DMS53 treated with DMSO at 0.1 percent for 48 hours (cell line): ENCODE results near the gene PDZRN3.
A peak's percentile ranks its signal among the peaks of the same experiment; 100 is the strongest.

Experiments used
- DNase-seq: peaks from one replicate; lab custom pipeline; 2025; ENCODE audit not compliant: unreplicated experiment; lab: John Stamatoyannopoulos, UW

Gene PDZRN3

DNA sequence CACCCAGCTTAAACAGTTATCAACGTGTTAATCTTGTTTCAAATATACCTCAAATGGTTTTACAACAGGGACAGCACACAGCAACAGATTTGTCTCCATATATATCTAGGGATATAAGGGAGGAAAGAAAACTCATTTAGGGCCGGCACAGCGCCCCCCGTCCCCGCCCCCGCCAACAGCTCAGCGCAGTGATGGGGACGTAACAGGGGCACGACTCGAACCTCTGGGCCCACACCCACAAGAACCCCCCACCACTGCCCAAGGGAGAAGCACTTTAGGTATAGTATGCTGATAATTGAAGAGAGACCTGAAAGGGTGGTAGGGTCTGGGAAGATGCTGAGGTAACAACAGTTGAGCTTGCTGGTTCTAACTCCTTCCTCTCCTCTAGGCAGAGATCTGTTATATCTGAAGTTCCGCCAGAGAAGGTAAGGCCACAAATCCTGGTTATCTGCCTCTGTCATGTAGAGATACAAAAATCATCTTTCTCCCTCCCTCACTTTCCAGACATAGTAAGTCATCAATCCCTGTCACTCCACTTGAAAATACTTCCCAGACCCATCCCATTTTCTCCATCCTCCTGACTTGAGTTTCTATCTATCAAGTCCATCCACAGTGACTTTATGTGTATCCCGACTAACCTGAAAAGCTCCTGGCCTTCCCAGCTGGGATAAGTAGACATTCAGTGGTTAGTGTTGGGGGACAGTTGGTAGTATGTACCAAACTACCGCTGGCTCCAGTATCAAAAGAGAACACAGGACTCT lies 126.9 kb downstream of the PDZRN3 start:
- DNase-seq, result no peak

DNA sequence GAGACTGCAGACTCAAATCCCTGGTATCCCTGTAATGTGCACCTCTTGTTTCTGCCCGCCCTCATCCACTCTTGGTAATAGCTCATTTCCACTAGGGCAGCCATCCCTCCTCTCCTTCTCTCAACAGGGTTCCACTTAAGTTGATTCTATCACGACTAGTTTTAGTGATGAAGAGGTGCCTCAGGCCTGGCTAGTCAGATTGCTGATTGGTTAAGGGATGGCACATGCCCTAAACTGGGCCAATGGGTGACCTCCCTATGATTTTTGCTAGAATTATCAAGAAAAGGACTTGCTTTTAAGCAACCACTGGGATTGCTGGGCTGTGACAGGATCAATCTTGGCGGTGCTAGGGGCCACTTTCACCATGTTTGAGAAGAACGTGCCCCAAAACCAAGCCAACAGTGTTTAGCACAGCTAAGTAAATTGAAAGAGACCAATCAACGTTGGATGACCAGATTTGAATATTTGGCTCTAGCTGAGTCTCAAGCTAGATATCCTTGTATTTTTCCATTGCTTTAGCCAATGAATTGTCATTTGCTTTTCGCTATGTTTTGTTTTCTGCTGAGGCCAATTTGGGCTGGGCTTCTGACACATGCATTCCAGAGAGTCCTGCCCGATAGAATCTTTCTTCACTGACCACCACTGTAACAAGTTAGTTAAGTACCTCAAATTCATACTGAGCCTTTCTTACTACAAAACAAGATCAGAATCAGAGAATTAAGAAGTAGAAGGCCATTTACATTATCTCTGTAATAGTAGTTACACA lies 131.0 kb downstream of the PDZRN3 start:
- no peak for DNase-seq

DNA sequence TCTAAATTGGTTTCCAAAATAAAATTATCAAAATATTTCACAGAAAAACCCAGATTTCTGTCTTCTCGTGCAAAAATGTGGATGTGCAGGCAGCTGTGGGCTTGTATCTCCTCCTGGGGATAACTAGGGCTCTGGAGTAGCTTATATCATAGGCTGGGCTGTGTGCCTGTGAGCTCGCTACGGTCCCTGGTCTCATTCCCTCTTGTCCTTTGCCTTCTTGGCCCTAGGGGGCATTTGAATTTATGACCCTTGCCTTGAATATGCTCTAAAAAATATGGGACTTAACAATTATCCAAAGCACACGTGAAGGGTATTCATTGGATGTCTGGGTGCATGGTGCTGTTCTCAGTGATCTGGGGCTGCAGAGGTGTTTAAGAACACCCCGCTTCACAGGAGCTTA lies 132.6 kb downstream of the PDZRN3 start:
- no peak for DNase-seq

DNA sequence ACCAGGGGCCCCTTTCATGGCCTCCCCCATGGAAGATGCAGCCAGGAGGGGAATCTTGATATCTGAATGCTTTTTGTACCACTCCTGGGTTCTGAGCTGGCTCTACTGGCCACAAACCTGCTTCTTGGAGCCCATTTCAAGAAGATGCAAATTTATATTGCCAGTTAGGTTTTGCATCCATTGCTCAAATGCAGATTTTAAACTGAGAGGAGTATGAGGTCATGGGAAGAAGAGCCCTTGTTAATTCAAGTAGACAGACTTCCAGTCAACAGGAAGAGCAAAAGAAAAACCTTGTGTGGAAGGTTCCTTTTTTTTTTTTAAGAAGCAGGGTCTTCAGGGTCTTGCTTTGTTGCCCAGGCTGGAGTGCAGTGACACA lies 133.5 kb downstream of the PDZRN3 start:
- no peak for DNase-seq

DNA sequence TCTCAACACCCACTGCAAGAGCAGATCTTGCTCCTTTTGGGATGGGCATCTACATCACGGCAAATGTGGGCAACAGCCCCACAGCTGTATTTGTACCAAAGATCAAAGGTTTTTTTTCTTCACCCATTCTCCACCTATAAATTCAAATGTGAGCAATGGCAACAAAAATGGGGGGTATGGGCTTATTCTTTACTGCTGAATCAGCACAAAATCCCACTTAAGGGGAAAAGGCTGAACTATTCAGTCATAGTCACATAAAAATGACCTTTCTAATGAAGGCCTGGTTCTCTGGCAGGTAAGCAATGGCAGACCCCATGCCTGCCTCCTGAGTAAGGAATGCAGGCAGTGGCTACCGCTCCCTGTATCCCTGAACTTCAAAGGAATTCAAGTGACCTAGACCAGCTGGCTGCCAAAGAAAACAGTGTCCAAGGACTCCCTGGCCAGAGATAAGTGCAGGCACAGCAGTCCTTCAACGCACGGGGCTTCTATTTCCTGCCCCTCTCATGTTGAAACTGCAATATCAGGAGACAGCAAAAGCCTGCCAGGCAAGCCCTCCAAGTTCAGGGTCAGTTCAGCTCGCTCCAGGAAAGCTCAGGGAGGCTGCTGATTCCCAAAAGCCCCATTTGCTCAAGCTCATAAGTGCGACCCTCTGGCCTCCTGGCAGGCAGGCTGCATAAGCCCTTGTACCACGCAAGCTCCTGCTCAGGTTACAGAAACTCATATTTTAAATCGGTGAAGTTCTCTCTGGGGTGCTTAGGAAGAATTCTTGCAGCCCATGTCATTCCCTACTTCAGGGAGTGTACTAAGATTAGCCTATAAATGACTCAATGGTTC lies 134.1 kb downstream of the PDZRN3 start:
- no peak for DNase-seq

DNA sequence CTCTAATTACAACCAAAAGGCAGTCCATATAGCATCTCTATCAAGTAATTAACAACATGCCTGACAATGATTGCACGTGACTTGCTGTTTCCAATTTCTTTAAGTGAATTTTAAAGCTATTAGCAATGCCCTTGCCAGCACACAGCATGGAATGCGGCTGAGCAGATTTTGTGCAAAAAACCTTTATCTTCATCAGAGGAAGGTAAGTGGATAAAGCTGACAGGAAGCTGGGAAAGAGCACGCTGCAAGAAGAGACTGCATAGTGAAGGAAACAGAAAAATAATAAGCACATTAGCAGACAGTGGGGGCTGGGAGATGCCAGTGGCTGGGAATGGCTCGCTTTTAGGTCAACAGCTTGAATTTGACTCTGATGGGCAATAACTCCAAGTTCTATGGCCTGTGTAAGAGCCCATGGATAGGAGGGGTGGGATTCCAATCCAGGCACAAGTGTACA lies 138.8 kb downstream of the PDZRN3 start:
- no peak for DNase-seq

DNA sequence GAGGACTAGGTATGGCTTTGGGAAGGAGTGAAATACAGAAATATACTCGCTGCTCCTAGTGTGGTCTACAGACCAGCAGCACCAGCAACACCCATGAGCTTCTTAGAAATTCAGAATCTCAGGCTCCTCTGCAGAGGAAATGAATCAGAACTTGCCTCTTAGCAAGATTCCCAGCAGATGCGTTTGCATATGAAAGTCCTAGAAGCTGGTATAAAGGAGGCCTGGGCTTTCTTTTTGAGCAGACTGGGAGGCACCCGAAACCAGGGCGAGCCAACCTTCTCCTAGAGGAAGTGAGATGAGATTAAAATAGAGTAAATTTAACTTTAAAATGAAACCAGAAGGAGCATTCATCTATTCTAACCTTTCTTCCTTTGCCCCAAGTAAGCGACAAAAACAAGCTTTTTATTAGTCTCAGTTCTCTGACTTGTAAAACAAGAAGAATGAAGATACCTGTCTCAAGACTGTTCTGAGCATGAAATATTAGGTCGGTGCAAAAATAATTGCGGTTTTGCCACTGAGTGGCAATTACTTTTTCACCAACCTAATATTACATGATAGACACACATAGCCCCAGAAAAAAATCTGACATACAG lies 140.0 kb downstream of the PDZRN3 start:
- DNase-seq, result no peak

DNA sequence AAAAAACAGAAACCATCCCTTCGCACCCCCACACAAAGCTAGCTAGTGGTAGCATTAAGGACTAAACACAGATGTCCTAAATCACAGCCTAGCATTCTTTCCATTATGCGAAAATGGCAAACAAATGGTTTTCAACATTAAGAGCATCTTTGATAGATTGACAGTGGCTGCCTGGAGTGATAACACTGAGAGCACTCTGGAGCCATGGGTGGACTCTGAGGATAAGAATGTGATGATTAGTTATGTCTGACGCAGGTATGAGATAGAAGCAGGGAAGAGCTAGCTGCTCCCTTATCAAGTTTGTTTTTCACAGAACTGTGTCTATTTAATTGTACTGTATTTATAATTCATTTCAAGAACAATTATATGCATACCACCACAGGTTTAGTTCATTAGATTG lies 142.9 kb downstream of the PDZRN3 start:
- no peak for DNase-seq

DNA sequence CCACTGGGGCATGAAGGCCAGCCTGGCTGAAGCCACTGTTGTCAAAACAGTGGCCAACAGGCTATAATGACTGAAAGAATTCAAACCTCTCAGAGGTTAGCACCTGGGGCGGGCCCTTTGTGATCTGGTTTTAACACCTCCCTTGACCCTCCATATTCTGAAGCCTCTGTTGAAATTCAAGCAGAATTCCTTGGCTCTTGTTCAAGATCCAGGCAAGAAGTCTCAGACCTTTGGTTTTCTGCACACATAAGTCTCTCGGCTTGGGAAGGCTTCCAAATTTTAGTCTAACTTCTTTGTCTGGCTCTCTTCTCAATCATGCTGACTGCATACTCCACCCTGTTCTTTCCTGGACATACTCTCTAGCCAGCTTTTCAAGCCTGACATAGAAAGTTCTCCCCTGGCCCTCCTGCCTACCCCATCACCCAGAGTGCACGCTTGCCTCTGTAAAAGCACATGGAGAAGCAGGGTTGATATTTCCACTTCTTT lies 144.5 kb downstream of the PDZRN3 start:
- DNase-seq, result no peak

DNA sequence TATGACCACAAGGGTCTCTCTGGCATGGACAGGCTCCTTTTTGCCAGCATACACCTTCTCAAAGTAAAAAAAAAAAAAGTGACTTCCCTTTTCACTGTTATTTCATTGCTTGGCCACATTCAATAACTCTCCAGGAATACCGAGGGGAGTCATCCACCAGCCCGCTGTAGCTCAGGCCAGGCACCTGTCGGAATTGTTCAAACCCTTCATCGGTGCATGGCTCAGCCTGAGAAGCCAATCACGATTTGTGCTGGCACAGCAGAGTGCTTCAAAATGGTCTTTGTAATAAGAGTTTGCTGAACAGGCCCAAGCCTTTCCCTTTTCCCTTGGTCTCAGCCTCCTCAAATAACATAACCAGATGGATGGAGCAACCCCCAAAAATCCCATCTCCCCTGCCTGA lies 145.4 kb downstream of the PDZRN3 start:
- DNase-seq, result no peak

DNA sequence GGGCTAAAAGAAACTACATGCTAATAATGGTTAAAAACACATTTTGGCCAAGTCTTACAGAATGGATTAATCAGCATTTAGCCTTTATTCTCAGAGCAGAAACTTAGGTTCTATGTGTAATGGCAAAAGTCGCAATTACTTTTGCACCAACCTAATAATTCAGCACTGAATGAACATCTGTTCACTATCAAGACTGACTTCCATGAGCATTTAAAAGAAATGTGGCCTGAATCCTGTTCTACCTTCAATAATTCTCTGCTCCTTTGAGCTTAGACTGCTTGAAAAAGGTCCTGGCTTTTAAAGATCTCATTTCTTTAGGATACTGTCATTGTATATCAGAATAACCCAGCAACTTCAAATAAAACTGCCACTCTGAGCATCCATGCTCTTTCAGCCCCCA lies 145.9 kb downstream of the PDZRN3 start:
- no peak for DNase-seq

DNA sequence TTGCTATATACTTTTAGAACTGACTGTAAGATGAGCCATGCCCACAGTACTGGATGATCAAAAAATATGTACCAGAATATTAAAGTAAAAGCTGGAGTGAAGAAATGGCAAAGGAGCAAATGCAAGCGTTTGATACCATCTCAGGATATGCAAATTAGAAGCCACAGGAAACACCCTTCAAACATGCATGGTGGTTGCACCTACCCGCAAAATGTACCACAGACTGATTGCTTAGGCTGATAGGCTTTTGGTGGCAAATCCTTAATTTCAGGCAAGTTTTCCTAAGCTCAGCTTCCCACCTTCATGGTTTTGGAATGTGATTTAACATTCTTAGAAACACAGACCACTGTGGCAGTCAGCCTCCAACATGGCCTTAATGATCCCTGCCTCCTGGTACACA lies 149.0 kb downstream of the PDZRN3 start:
- DNase-seq, result no peak

DNA sequence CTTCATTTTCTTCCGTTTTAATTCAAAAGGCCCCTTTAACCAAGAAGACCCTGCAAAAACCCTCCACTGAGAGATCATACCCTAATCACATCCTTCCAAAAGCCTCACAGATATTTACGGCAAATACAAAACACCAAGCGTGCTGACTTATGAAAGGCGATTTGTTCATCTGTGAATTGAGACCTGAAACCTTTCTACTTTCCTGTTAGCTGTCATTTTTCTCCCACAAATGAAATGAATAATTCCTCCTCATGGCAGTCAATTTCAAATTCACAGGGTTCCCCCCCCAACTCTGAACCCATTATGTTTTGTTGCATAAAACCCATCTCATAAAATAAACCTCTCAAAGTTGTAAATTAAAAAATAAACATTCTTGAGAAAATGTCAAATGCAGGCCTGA lies 149.6 kb downstream of the PDZRN3 start:
- DNase-seq, result no peak

DNA sequence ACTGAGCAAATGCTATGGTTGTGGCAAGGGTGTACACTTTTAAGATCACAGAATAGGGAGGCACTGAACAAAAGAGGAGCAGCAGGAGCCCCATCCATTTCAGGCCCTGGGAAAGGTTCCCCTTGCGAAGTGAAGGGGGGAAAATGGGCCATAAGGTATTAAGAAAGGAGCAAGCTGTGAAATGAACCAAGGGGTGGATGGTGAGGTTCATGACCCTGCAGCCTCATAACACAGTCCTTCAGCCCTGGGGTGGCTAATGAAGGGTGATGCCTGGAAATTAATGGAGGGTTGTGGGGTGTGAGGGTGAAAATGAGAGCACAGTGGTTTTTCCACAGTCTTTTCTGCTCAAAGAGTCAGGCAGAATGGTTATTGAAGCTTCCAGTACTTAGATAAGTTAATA lies 150.1 kb downstream of the PDZRN3 start:
- DNase-seq, result no peak

DNA sequence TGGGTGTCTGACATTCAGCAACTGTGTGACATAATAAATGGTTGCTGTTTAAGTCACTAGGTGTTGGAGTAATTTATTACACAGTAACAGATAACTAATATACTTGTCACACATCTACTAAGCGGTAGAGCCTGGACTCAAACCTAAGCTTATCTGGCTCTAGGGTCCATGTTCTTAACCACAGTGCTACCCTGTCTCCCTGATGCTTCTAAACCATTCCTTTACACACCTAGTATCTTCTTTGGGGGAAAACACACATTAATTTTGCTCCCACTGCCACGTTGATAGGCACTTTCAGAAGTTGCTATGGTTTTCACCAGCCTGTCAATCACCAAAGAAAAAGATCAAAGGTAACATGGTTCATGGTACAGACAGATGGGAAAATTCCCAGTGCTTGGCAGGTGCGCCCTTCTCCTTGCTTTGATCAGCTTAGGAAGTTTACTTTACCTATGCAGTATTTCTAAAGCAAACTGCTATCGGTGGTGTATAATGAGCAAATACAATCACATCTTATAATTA lies 150.8 kb downstream of the PDZRN3 start:
- peak; percentile 16 for DNase-seq

DNA sequence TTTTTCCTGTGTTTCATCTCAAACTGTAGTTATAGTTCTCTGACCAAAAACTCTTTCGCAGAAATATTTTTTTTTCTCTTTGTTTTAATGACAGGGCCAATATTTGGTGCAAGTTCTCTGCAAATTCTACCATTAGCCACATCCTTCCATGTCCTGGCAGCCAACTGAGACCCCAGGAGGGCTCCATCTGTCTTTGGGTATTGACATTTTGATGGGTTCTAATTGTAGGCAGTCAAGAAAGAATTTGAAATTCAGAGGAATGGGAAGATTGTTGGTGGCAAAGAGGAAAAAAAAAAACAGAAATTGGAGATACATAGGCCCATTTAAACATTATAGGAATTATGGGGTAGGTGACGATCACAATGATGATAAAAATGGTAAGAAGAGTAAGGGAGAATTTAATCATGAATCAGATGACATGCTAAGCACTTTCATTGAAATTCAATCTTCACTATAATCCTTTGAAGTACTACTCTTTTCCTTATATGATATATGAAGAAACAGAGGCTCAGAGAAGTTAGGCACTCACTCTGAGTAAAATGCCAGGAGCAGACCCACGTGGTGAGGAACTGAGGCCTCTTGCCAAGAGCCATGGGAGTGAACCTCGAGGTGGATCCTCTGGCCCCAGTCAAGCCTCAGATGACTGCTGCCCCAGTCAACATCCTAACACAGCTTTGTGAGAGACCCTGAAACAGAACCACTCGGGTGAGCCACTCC lies 151.4 kb downstream of the PDZRN3 start:
- DNase-seq, result no peak

DNA sequence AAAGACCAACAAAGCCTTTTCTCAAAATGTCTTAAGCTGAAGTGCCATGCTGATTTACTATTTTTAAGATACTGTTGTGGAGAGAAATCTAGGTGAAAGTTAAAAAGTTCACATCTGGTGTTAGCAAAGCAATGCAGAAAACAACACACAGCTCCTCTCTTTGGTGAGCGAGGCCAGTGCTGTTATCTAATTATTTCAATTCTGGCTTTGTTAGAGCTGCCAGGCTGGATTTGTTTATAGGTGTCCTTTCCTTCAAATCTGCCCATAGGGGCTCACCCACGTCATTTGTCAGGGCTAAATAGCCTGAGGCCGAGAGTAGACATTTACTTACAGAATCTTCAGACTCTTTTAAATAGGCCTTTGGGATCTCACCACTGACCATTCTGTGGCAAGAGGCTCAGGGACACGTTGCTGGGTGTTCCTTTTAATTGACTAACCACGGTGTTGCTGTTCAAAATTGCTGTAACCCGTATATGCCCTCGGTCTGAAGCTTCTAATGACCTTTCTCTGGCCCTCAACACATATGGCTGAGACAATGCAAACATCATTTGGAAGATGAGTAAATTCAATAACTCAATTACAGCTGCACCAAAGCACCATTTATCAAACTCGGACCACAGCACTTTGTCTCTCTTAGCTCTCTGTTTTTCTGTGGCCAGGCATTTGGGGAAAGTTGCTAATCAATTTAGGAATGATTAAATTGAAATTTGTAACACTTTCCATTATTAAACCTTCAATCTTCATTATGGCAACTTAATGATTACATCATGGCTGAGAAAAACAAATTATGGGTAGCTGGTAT lies 152.6 kb downstream of the PDZRN3 start:
- no peak for DNase-seq

DNA sequence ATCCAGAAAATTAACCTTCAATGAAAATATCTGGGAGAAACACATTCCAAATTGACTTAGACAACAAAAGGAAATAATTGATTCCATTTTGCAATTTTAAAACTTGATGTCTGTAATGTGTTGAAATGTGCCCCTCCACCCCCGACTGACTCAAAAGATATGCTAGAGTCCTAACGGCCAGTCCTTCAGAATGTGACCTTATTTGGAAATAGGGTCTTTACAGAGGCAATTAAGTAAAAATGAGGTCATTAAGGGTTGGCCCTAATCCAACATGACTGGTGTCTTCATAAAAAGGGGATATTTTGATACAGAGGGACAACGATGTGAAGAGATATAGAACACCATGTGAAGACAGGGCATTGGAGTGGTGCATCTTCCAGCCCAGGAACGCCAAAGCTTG lies 153.9 kb downstream of the PDZRN3 start:
- no peak for DNase-seq

DNA sequence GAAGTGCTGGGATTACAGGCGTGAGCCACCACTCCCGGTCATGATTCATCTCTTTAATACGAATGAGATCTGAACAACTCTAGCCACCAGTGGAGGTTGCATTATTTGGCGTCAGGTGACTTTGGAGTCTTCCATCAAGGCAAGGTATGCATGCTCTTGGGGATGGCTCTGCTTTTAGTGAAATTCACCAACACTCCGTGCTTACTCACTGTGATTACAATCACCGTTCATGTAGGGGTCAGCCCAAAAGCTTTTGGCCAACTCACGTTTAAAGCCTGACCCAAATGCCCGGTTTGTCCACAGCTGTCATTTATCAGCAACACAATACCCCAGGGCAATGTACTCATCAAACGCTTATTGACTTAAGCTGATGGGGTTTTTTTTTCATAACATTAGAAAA lies 155.4 kb downstream of the PDZRN3 start:
- DNase-seq, result no peak

DNA sequence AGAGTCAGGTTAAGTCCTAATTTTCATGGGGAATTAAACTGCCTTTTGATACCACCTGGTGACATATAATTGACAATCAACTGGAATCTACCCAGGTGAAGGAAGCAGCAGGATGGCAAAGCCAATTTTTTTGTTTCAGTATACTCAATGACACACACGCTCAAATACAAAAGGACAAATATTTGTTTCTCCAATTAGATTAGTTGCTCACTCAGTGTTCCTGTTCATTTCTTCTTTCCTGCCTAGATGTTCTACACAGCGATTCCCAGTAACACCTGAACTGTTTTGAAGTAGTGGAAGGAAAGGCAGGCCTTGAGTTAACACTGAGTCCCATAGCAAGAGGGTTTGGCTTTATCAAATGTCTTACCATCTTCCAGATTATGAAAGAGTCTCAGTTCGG lies 157.5 kb downstream of the PDZRN3 start:
- no peak for DNase-seq
